Liver (tissue), 3 donors: ENCODE results near the gene TNRC6B.

Source experiments
- HNF4G ChIP-seq: IDR thresholded peaks from 2 replicates; pipeline ENCODE4 v1.6.1; 2016; ENCODE audit warnings: antibody characterized with exemption
- JUND ChIP-seq, 2 donors: IDR thresholded peaks; 2 replicates each; pipeline ENCODE4 v1.6.1; 2016; ENCODE audit warnings: antibody characterized with exemption in 2 of 2
- NR2F2 ChIP-seq: IDR thresholded peaks from 2 replicates; pipeline ENCODE4 v1.6.1; 2016; ENCODE audit warnings: antibody characterized with exemption
- RAD21 ChIP-seq, 2 donors: IDR thresholded peaks; 2 replicates each; pipeline ENCODE4 v1.6.1; 2016; ENCODE audit warnings: antibody characterized with exemption in 2 of 2, mild to moderate bottlenecking in 2 of 2
- REST ChIP-seq: IDR thresholded peaks from 2 replicates; pipeline ENCODE4 v1.6.1; 2016; ENCODE audit warnings: antibody characterized with exemption, mild to moderate bottlenecking
- RXRA ChIP-seq, 2 donors: IDR thresholded peaks; 2 replicates each; pipeline ENCODE4 v1.6.1; 2017 to 2018; ENCODE audit warnings: antibody characterized with exemption in 2 of 2, mild to moderate bottlenecking in 1 of 2
- TAF1 ChIP-seq: conservative IDR thresholded peaks from 2 replicates; pipeline ENCODE4 v1.6.1; 2016; ENCODE audit warnings: antibody characterized with exemption, mild to moderate bottlenecking
- TF ChIP-seq, protein P1 (sequence below): fragments of 150-350 bp; IDR thresholded peaks from 2 replicates; pipeline ENCODE4 v1.5.1; 2017; ENCODE audit warnings: improper control_type of control experiment, low read depth, low read length; ENCODE audit not compliant: missing input control
- TF ChIP-seq, protein P2 (sequence below): IDR thresholded peaks from 2 replicates; pipeline ENCODE4 v1.6.1; 2016; ENCODE audit warnings: antibody characterized with exemption
- TF ChIP-seq, protein P3 (sequence below): IDR thresholded peaks from 2 replicates; pipeline ENCODE4 v1.6.1; 2016; ENCODE audit warnings: antibody characterized with exemption
- donor health status: healthy.
- donor health status: healthy.

- TF ChIP-seq, protein P1, sequence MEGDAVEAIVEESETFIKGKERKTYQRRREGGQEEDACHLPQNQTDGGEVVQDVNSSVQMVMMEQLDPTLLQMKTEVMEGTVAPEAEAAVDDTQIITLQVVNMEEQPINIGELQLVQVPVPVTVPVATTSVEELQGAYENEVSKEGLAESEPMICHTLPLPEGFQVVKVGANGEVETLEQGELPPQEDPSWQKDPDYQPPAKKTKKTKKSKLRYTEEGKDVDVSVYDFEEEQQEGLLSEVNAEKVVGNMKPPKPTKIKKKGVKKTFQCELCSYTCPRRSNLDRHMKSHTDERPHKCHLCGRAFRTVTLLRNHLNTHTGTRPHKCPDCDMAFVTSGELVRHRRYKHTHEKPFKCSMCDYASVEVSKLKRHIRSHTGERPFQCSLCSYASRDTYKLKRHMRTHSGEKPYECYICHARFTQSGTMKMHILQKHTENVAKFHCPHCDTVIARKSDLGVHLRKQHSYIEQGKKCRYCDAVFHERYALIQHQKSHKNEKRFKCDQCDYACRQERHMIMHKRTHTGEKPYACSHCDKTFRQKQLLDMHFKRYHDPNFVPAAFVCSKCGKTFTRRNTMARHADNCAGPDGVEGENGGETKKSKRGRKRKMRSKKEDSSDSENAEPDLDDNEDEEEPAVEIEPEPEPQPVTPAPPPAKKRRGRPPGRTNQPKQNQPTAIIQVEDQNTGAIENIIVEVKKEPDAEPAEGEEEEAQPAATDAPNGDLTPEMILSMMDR: no peak
- TF ChIP-seq NR2F2: no peak
- TF ChIP-seq, protein P2, sequence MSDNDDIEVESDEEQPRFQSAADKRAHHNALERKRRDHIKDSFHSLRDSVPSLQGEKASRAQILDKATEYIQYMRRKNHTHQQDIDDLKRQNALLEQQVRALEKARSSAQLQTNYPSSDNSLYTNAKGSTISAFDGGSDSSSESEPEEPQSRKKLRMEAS: no peak
- no peak for TF ChIP-seq REST
- TF ChIP-seq TAF1: no peak
- no peak for TF ChIP-seq HNF4G
- TF ChIP-seq, protein P3, sequence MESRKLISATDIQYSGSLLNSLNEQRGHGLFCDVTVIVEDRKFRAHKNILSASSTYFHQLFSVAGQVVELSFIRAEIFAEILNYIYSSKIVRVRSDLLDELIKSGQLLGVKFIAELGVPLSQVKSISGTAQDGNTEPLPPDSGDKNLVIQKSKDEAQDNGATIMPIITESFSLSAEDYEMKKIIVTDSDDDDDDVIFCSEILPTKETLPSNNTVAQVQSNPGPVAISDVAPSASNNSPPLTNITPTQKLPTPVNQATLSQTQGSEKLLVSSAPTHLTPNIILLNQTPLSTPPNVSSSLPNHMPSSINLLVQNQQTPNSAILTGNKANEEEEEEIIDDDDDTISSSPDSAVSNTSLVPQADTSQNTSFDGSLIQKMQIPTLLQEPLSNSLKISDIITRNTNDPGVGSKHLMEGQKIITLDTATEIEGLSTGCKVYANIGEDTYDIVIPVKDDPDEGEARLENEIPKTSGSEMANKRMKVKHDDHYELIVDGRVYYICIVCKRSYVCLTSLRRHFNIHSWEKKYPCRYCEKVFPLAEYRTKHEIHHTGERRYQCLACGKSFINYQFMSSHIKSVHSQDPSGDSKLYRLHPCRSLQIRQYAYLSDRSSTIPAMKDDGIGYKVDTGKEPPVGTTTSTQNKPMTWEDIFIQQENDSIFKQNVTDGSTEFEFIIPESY: no peak
- TF ChIP-seq RXRA (IDR thresholded peaks at IDR 0.05): no peak
- TF ChIP-seq RAD21 (IDR thresholded peaks at IDR 0.05): no peak
- TF ChIP-seq JUND (IDR thresholded peaks at IDR 0.05): no peak
Measured at GRCh38 chr22:40334899-40335298, 157.2 kb downstream of the TNRC6B start.
